Adrenal gland (tissue), 5 donors: ENCODE results near the gene ZBTB7C.

Experiments
- POLR2A ChIP-seq, 2 donors: fragments of 450-650 bp; IDR thresholded peaks; one replicate each; pipeline ENCODE4 v1.6.1; 2017; ENCODE audit warnings: antibody characterized with exemption in 2 of 2, mild to moderate bottlenecking in 2 of 2, moderate library complexity in 1 of 2
- TF ChIP-seq, protein P1 (sequence below), 6 experiments: fragments of 450-650 bp in 4 of 6; fragments of 200-600 bp in 2 of 6; sonication (generic) in 1 of 6; IDR thresholded peaks; 1 replicate in 5 of 6; 2 replicates in 1 of 6; pipeline versions ENCODE4 v1.5.1 to v1.8.0; 2016 to 2021; ENCODE audit warnings: antibody characterized with exemption in 6 of 6, mild to moderate bottlenecking in 2 of 6, moderate library complexity in 1 of 6
- donor health status: DM: no; HTN: no; CAD: no.

DNA sequence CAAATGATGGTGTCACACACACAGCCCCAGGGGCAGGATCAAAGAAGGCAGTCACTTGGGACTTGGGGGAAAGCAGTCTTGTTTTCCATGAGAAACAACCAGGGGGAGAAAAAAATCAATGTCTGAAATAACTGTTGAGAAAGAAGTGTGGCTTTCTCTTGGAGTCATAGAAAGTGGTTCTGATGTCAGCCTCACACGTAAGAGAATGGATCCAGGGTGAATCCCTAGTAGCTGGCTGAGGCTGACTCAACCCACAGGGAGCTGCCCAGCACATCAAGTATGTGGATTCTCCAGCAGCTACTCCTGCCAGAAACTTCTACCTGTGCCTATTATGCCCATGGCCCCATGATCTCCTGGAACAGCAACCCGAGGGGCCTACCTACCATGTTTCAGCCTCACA is 33.6 kb upstream of the ZBTB7C start:
- TF ChIP-seq, protein P1, sequence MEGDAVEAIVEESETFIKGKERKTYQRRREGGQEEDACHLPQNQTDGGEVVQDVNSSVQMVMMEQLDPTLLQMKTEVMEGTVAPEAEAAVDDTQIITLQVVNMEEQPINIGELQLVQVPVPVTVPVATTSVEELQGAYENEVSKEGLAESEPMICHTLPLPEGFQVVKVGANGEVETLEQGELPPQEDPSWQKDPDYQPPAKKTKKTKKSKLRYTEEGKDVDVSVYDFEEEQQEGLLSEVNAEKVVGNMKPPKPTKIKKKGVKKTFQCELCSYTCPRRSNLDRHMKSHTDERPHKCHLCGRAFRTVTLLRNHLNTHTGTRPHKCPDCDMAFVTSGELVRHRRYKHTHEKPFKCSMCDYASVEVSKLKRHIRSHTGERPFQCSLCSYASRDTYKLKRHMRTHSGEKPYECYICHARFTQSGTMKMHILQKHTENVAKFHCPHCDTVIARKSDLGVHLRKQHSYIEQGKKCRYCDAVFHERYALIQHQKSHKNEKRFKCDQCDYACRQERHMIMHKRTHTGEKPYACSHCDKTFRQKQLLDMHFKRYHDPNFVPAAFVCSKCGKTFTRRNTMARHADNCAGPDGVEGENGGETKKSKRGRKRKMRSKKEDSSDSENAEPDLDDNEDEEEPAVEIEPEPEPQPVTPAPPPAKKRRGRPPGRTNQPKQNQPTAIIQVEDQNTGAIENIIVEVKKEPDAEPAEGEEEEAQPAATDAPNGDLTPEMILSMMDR (IDR thresholded peaks at IDR 0.05): no peak
- TF ChIP-seq POLR2A (IDR thresholded peaks at IDR 0.05): no peak
